Activated T-cell treated with anti-CD3 and anti-CD28 coated beads for 24 hours (primary cell): ENCODE measurements around the gene SPANXB1.
"Not testable (repeated sequence)": the region's sequence is repeated elsewhere in the genome, so short reads cannot be mapped to it uniquely, and the experiment has no call there.

Experiments
- DNase-seq: peaks from one replicate; pipeline ENCODE4 v3.0.0-alpha.2; 2020; ENCODE audit warnings: low read depth

The SPANXB1 gene, protein sequence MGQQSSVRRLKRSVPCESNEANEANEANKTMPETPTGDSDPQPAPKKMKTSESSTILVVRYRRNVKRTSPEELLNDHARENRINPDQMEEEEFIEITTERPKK

DNA sequence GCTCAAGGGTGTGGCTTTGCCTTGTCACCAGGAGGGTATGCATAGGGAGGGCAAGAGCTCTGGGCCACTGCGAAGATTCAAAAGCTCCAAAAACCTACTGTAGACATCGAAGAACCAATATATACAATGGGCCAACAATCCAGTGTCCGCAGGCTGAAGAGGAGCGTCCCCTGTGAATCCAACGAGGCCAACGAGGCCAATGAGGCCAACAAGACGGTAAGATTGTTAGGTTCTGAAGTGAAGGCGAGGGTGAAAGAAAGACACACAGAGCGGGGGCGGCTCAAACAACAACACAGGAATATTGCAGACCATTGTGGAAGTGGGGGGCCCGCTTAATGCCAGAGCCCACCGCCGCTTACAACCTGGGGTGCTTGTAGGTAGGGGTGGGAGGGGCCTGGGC, at the start of gene SPANXB1:
SPANXB1 (plus strand) TSS at position 27 of the 400 bp plus-strand sequence; CDS start at position 127, 100 bp downstream.
- not testable (repeated sequence) for DNase-seq

- DNase-seq: no peak
These were observed 35.4 kb upstream of the SPANXB1 start for GRCh38 chrX:140967036-140967435.

DNA sequence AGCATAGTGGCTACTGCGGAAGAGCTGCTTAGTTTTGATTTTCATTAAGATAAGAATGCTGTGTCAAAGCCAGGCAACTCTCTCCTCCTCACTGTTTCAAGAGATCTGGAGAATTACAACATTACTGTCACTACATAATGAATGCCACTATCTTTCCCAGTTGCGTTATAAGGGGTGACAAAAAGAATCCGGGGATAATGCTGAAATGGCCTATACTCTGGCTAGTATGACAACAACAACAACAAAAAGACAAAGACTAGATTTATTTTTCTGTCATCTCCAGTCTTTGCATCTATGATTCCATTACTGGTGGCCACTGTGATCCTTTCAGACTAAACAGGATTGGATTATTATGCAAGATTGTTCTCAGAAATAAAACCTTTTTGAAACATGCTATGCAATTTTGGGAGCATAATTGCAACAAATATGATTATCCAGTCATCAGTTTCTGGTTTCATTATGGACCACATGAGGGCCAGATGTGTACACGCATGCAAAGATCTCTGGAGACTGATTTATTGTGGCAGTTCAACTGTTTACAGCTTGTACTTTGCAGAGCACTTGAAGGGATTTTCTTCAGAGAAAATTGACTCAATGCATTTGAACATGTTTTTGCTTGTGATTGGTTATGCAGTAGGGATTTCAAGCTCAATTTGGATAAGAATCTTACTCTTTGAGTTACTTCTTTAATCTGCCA, 31.1 kb upstream of the SPANXB1 start:
- no peak for DNase-seq

GRCh38 chrX:140975472-140975871, 26.9 kb upstream of the SPANXB1 start:
- no peak for DNase-seq

- DNase-seq: no peak
These were observed 22.1 kb upstream of the SPANXB1 start for GRCh38 chrX:140980271-140980670.

DNA sequence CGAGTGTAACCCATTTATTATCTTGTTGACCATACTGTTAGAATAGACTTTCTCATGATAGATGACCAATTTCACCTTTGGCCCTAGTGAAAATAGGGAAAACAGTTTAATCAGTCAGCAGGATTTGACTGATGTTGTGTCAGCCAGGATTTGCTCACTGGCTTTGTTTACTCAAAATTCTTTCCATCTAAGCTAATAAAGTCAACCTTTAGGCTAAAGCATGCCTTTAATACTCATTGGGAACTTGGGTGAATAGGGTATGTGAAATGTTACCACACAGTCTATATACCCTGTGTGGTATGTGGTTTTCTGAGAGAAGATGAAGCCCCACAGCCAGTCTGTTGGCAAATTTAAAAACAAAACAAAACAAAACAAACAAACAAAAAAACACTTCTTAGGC, 18.7 kb upstream of the SPANXB1 start:
- no peak for DNase-seq

DNA sequence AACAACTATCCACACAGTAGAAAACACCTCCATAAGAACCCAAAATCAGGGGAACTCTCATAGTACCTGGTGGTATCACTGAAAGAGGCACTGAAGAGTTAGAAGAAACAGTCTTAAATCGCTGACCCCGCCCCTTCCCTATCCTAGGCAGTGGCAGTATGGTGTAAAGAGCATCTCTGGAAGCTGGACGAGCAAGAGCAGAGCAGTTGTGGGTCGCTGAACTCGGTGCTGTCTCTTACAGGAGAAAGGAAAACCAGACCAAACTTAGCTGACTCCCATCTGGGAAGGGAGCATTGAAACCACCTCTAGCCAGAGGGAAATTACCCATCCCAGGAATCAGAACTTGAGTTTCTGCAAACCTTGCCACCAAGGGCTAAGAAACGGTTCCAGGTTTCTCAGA, 2.8 kb downstream of the SPANXB1 start:
- not testable (repeated sequence) for DNase-seq

DNA sequence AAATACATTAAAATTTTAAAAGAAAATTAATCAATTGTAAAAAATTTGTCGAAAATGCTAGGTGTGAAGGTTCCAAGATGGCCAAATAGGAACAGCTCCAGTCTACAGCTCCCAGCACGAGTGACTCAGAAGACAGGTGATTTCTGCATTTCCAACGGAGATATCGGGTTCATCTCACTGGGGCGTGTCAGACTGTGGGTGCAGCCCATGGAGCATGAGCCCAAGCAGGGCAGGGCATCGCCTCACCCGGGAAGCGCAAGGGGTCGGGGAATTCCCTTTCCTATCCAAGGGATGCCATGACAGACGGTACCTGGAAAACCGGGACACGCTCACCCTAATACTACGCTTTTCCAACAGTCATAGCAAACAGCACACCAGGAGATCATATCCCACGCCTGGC, 41.9 kb downstream of the SPANXB1 start:
- not testable (repeated sequence) for DNase-seq

DNA sequence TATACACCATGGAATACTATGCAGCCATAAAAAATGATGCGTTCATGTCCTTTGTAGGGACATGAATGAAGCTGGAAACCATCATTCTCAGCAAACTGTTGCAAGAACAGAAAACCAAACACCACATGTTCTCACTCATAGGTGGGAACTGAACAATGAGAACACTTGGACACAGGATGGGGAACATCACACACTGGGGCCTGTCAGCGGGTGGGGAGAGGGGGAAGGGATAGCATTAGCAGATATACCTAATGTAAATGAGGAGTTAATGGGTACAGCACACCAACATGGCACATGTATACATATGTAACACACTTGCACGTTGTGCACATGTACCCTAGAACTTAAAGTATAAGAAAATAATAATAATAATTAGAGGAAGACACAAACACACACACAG, 47.5 kb downstream of the SPANXB1 start:
- not testable (repeated sequence) for DNase-seq

DNA sequence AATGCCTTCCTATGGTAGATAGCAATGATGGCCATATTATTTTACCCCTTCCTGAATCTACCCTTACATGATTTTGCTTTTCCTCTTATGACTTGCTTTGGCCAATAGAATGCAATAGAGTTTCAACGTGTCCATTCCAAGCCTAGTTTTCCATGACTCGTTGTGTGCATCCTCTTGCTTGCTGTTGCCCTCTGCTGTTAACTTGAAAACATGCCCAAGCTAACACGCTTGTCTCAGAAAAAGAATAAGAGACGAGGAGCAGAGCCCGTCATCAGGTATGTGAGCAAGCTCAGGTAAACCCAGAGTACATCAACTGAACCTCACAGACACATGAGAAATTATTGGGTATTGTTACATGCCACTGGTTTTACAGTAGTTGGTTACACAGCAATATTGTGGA, 49.7 kb downstream of the SPANXB1 start:
- DNase-seq: not testable (repeated sequence)
